ENCODE results near the gene FHAD1.
"Not testable (repeated sequence)": the region's sequence is repeated elsewhere in the genome, so short reads cannot be mapped to it uniquely, and the experiment has no call there.

Gene FHAD1

DNA sequence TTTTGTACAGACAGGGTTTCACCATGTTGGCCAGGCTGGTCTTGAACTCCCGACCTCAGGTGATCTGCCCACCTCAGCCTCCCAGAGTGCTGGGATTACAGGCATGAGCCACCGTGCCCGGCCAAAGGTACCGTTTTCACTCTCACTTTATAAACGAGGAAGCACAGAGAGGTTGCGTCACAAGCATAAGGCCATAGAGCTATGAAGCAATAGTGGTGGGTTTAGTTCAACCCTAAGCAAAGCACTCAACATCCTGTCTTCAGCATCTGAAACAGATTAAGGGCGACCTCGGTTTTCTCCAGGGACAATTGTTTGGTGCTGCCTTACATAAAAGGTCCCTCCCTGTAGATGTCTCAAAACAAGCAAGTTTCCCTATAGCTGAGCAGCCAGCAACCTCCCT, 187.7 kb downstream of the FHAD1 start:
- H3K79me1 ChIP-seq (ENCODE audit: low read depth, low read length); H3K4ac ChIP-seq (ENCODE audit: low read length); H3K27me3 ChIP-seq (ENCODE audit: control insufficient read depth in 3 of 3, insufficient read depth in 3 of 3, low read depth in 1 of 3, low read length in 3 of 3); H3K9me3 ChIP-seq (replicated peaks in 1 of 2; ENCODE audit: control insufficient read depth in 2 of 2, insufficient read depth in 1 of 2, low read depth in 1 of 2, low read length in 2 of 2); H3K27ac ChIP-seq (replicated peaks; ENCODE audit: low read length); DNase-seq (ENCODE audit: low spot score); H2BK5ac ChIP-seq (ENCODE audit: low read length); H4K91ac ChIP-seq (ENCODE audit: low read depth, low read length, poor library complexity); H3K14ac ChIP-seq (ENCODE audit: low read length); H2BK120ac ChIP-seq (ENCODE audit: low read depth, low read length); H3K36me3 ChIP-seq (replicated peaks in 1 of 2; ENCODE audit: control insufficient read depth in 2 of 2, insufficient read depth in 2 of 2, low read length in 2 of 2); H4K8ac ChIP-seq (ENCODE audit: low read depth, low read length); H2AK5ac ChIP-seq (ENCODE audit: low read depth, low read length); H2BK12ac ChIP-seq (ENCODE audit: low read length); H3K4me1 ChIP-seq (ENCODE audit: control insufficient read depth in 2 of 2, insufficient read depth in 1 of 2, low read depth in 1 of 2, low read length in 2 of 2); H3K4me3 ChIP-seq (ENCODE audit: low read length in 2 of 2); H2AFZ ChIP-seq (ENCODE audit: low read length); H3K9ac ChIP-seq (ENCODE audit: low read depth, low read length, poor library complexity); H2BK15ac ChIP-seq (ENCODE audit: low read length); H3K23ac ChIP-seq (ENCODE audit: low read depth, low read length, poor library complexity); H3K18ac ChIP-seq (ENCODE audit: low read length); H3K4me2 ChIP-seq (ENCODE audit: insufficient read depth, low read length, poor library complexity, severe bottlenecking): not testable (repeated sequence)
- WGBS, 2 donors (ENCODE audit: extremely low coverage in 2 of 2, insufficient read length in 2 of 2, insufficient replicate concordance in 1 of 2): no CpG with 5 or more reads among the region's 8 CpGs

GRCh38 chr1:15435239-15436077, 188.4 kb downstream of the FHAD1 start:
- Histone ChIP-seq H3K9me3 (replicated peaks in 1 of 2; ENCODE audit: control insufficient read depth in 2 of 2, insufficient read depth in 1 of 2, low read depth in 1 of 2, low read length in 2 of 2) (peaks cover 0 to 3% of the 10 kb centered on the region in 2 donors), H3K27me3 (ENCODE audit: control insufficient read depth in 3 of 3, insufficient read depth in 3 of 3, low read depth in 1 of 3, low read length in 3 of 3) (no peaks in the 10 kb centered on the region), H2BK5ac (ENCODE audit: low read length) (no peak overlapping the region), H4K8ac (ENCODE audit: low read depth, low read length) (peak overlapping the region; percentile 67), H3K4me2 (ENCODE audit: insufficient read depth, low read length, poor library complexity, severe bottlenecking) (no peak overlapping the region), H3K27ac (replicated peaks; ENCODE audit: low read length) (no peak overlapping the region), H3K79me1 (ENCODE audit: low read depth, low read length) (no peaks in the 10 kb centered on the region), H2BK12ac (ENCODE audit: low read length) (no peak overlapping the region), H3K4me1 (ENCODE audit: control insufficient read depth in 2 of 2, insufficient read depth in 1 of 2, low read depth in 1 of 2, low read length in 2 of 2) (no peaks in the 10 kb centered on the region), H3K4ac (ENCODE audit: low read length) (no peak overlapping the region), H3K36me3 (replicated peaks in 1 of 2; ENCODE audit: control insufficient read depth in 2 of 2, insufficient read depth in 2 of 2, low read length in 2 of 2) (no peaks in the 10 kb centered on the region), H2BK120ac (ENCODE audit: low read depth, low read length) (no peak overlapping the region), H3K9ac (ENCODE audit: low read depth, low read length, poor library complexity) (peak overlapping the region; percentile 63), H3K18ac (ENCODE audit: low read length) (no peak overlapping the region), H4K91ac (ENCODE audit: low read depth, low read length, poor library complexity) (peak overlapping the region; percentile 49), H2AK5ac (ENCODE audit: low read depth, low read length) (no peak overlapping the region), H3K14ac (ENCODE audit: low read length) (no peak overlapping the region), H2BK15ac (ENCODE audit: low read length) (no peak overlapping the region), H3K23ac (ENCODE audit: low read depth, low read length, poor library complexity) (no peak overlapping the region), H2AFZ (ENCODE audit: low read length) (no peak overlapping the region), H3K4me3 (ENCODE audit: low read length in 2 of 2) (peak overlapping the region in 1 of 2 donors; percentile 47)
- no CpG with 5 or more reads among the region's 17 CpGs for WGBS, 2 donors (ENCODE audit: extremely low coverage in 2 of 2, insufficient read length in 2 of 2, insufficient replicate concordance in 1 of 2)
- no peak for DNase-seq (ENCODE audit: low spot score)

GRCh38 chr1:15436881-15437442, 189.9 kb downstream of the FHAD1 start:
- Histone ChIP-seq H3K4me2 (ENCODE audit: insufficient read depth, low read length, poor library complexity, severe bottlenecking) (no peak overlapping the region), H2BK120ac (ENCODE audit: low read depth, low read length) (no peak overlapping the region), H3K23ac (ENCODE audit: low read depth, low read length, poor library complexity) (no peak overlapping the region), H3K9ac (ENCODE audit: low read depth, low read length, poor library complexity) (no peak overlapping the region), H2AK5ac (ENCODE audit: low read depth, low read length) (no peak overlapping the region), H2AFZ (ENCODE audit: low read length) (no peak overlapping the region), H4K8ac (ENCODE audit: low read depth, low read length) (no peak overlapping the region), H4K91ac (ENCODE audit: low read depth, low read length, poor library complexity) (no peak overlapping the region), H3K4me1 (ENCODE audit: control insufficient read depth in 2 of 2, insufficient read depth in 1 of 2, low read depth in 1 of 2, low read length in 2 of 2) (no peaks in the 10 kb centered on the region), H3K4me3 (ENCODE audit: low read length in 2 of 2) (peak overlapping the region in 1 of 2 donors; percentile 38), H2BK15ac (ENCODE audit: low read length) (no peak overlapping the region), H3K36me3 (replicated peaks in 1 of 2; ENCODE audit: control insufficient read depth in 2 of 2, insufficient read depth in 2 of 2, low read length in 2 of 2) (no peaks in the 10 kb centered on the region), H2BK12ac (ENCODE audit: low read length) (no peak overlapping the region), H3K9me3 (replicated peaks in 1 of 2; ENCODE audit: control insufficient read depth in 2 of 2, insufficient read depth in 1 of 2, low read depth in 1 of 2, low read length in 2 of 2) (peaks cover 0 to 3% of the 10 kb centered on the region in 2 donors), H3K27ac (replicated peaks; ENCODE audit: low read length) (no peak overlapping the region), H3K79me1 (ENCODE audit: low read depth, low read length) (no peaks in the 10 kb centered on the region), H3K4ac (ENCODE audit: low read length) (no peak overlapping the region), H2BK5ac (ENCODE audit: low read length) (no peak overlapping the region), H3K27me3 (ENCODE audit: control insufficient read depth in 3 of 3, insufficient read depth in 3 of 3, low read depth in 1 of 3, low read length in 3 of 3) (peaks cover 0 to 2% (median 0%) of the 10 kb centered on the region in 3 experiments), H3K14ac (ENCODE audit: low read length) (no peak overlapping the region), H3K18ac (ENCODE audit: low read length) (no peak overlapping the region)
- no CpG with 5 or more reads among the region's 6 CpGs for WGBS, 2 donors (ENCODE audit: extremely low coverage in 2 of 2, insufficient read length in 2 of 2, insufficient replicate concordance in 1 of 2)
- DNase-seq (ENCODE audit: low spot score): no peak

DNA sequence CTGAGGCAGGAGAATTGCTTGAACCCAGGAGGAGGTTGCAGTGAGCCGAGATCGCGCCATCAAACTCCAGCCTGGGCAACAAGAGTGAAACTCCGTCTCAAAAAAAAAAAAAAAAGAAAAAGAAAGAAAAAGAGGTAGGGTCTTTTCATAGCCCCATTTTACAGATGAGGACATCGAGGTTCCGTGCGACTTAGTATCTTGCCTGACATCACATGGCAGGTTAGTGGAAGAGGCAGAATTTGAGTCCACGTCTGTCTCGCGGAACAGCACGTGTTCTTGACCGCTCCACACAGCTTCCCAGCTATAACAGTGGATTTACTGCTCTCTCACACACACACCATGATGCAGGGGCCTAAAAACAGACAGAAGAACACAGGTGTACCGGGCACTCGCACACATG, 192.3 kb downstream of the FHAD1 start:
- H3K18ac ChIP-seq (ENCODE audit: low read length): no peak overlapping the region
- H2BK5ac ChIP-seq (ENCODE audit: low read length): no peak overlapping the region
- no peak overlapping the region for H2AK5ac ChIP-seq (ENCODE audit: low read depth, low read length)
- no peak overlapping the region for H2BK120ac ChIP-seq (ENCODE audit: low read depth, low read length)
- H3K27ac ChIP-seq (replicated peaks; ENCODE audit: low read length): no peak overlapping the region
- no CpG with 5 or more reads among the region's 14 CpGs for WGBS, 2 donors (ENCODE audit: extremely low coverage in 2 of 2, insufficient read length in 2 of 2, insufficient replicate concordance in 1 of 2)
- no peaks in the 10 kb centered on the region for H3K79me1 ChIP-seq (ENCODE audit: low read depth, low read length)
- no peak overlapping the region for H3K14ac ChIP-seq (ENCODE audit: low read length)
- no peak overlapping the region for H3K4me2 ChIP-seq (ENCODE audit: insufficient read depth, low read length, poor library complexity, severe bottlenecking)
- no peak overlapping the region for H4K91ac ChIP-seq (ENCODE audit: low read depth, low read length, poor library complexity)
- DNase-seq (ENCODE audit: low spot score): no peak
- no peak overlapping the region for H2BK12ac ChIP-seq (ENCODE audit: low read length)
- no peaks in the 10 kb centered on the region for H3K4me1 ChIP-seq (ENCODE audit: control insufficient read depth in 2 of 2, insufficient read depth in 1 of 2, low read depth in 1 of 2, low read length in 2 of 2)
- H3K9ac ChIP-seq (ENCODE audit: low read depth, low read length, poor library complexity): no peak overlapping the region
- no peak overlapping the region for H4K8ac ChIP-seq (ENCODE audit: low read depth, low read length)
- no peak overlapping the region for H2BK15ac ChIP-seq (ENCODE audit: low read length)
- H3K36me3 ChIP-seq (replicated peaks in 1 of 2; ENCODE audit: control insufficient read depth in 2 of 2, insufficient read depth in 2 of 2, low read length in 2 of 2): no peaks in the 10 kb centered on the region
- no peak overlapping the region for H3K23ac ChIP-seq (ENCODE audit: low read depth, low read length, poor library complexity)
- no peak overlapping the region for H3K4me3 ChIP-seq (ENCODE audit: low read length in 2 of 2)
- H2AFZ ChIP-seq (ENCODE audit: low read length): no peak overlapping the region
- peaks cover 0 to 3% of the 10 kb centered on the region in 2 donors for H3K9me3 ChIP-seq (replicated peaks in 1 of 2; ENCODE audit: control insufficient read depth in 2 of 2, insufficient read depth in 1 of 2, low read depth in 1 of 2, low read length in 2 of 2)
- no peak overlapping the region for H3K4ac ChIP-seq (ENCODE audit: low read length)
- H3K27me3 ChIP-seq (ENCODE audit: control insufficient read depth in 3 of 3, insufficient read depth in 3 of 3, low read depth in 1 of 3, low read length in 3 of 3): peaks cover 0 to 14% (median 0%) of the 10 kb centered on the region in 3 experiments
